Astrocyte (in vitro differentiated cells and primary cell): ENCODE measurements around the gene COMMD1. TPM values are rescaled to one million over a fixed set of nuclear protein-coding genes. Genes with fewer than 3 reads are reported as not detected.

Experiments used
- DNase-seq: peaks from one replicate; pipeline ENCODE4 v3.0.0-alpha.2; 2010; ENCODE audit warnings: low read depth
- FAIRE-seq: peaks from 2 replicates; lab custom pipeline; 2011; peaks lifted over from hg19 to GRCh38; lab: Jason Lieb, UNC
- H2AFZ ChIP-seq: 2 replicates; pipeline ENCODE4 v1.6.0; 2012; ENCODE audit warnings: low read depth, low read length, inconsistent platforms
- H3K27ac ChIP-seq: 2 replicates; pipeline ENCODE4 v1.5.1; 2011; ENCODE audit warnings: low read depth, low read length, inconsistent platforms
- H3K27me3 ChIP-seq: 2 replicates; pipeline ENCODE4 v1.6.0; 2011; ENCODE audit warnings: low read length, inconsistent platforms; ENCODE audit not compliant: insufficient read depth
- H3K36me3 ChIP-seq: 2 replicates; pipeline ENCODE4 v1.5.1; 2011; ENCODE audit warnings: low read length, inconsistent platforms; ENCODE audit not compliant: insufficient read depth
- H3K4me1 ChIP-seq: 2 replicates; pipeline ENCODE4 v1.5.1; 2011; ENCODE audit warnings: low read length, inconsistent platforms; ENCODE audit not compliant: insufficient read depth
- H3K4me2 ChIP-seq: 2 replicates; pipeline ENCODE4 v1.6.0; 2012; ENCODE audit warnings: low read length, inconsistent platforms
- H3K4me3 ChIP-seq: 2 replicates; pipeline ENCODE4 v1.5.1; 2011; ENCODE audit warnings: low read depth, mild to moderate bottlenecking, low read length, inconsistent platforms; ENCODE audit not compliant: insufficient read depth
- H3K79me2 ChIP-seq: 2 replicates; pipeline ENCODE4 v1.6.0; 2012; ENCODE audit warnings: mild to moderate bottlenecking, low read length, inconsistent platforms; ENCODE audit not compliant: insufficient read depth
- H3K9ac ChIP-seq: 2 replicates; pipeline ENCODE4 v1.6.0; 2012; ENCODE audit warnings: mild to moderate bottlenecking, low read length, inconsistent platforms
- H3K9me3 ChIP-seq: 2 replicates; pipeline ENCODE4 v1.5.1; 2012; ENCODE audit warnings: low read depth, mild to moderate bottlenecking, low read length, inconsistent platforms; ENCODE audit not compliant: insufficient read depth
- H4K20me1 ChIP-seq: 2 replicates; pipeline ENCODE4 v1.6.0; 2012; ENCODE audit warnings: low read length, inconsistent platforms; ENCODE audit not compliant: insufficient read depth
- H3K27ac Mint-ChIP-seq: one replicate; pipeline ENCODE4 v1.8.0; 2021; ENCODE audit warnings: mild to moderate bottlenecking, mixed read lengths; ENCODE audit not compliant: unreplicated experiment
- H3K27me3 Mint-ChIP-seq: one replicate; pipeline ENCODE4 v1.8.0; 2021; ENCODE audit warnings: low read depth, mixed read lengths; ENCODE audit not compliant: unreplicated experiment
- H3K36me3 Mint-ChIP-seq: one replicate; pipeline ENCODE4 v1.8.0; 2021; ENCODE audit warnings: low read depth, mixed read lengths; ENCODE audit not compliant: unreplicated experiment
- H3K4me1 Mint-ChIP-seq: one replicate; pipeline ENCODE4 v1.8.0; 2021; ENCODE audit warnings: low read depth, mixed read lengths; ENCODE audit not compliant: unreplicated experiment
- H3K4me3 Mint-ChIP-seq: one replicate; pipeline ENCODE4 v1.8.0; 2021; ENCODE audit warnings: mild to moderate bottlenecking, moderate library complexity, mixed read lengths; ENCODE audit not compliant: unreplicated experiment
- H3K9me3 Mint-ChIP-seq: one replicate; pipeline ENCODE4 v1.8.0; 2021; ENCODE audit warnings: mild to moderate bottlenecking, mixed read lengths; ENCODE audit not compliant: unreplicated experiment
- EZH2 ChIP-seq: IDR thresholded peaks from 2 replicates; pipeline ENCODE4 v1.6.1; 2012; ENCODE audit warnings: mild to moderate bottlenecking, low read length, inconsistent platforms; ENCODE audit not compliant: insufficient read depth
- total RNA-seq: library from RNA; stranded (reverse); gene quantifications from 2 replicates; pipeline ENCODE4 v1.2.1, GENCODE V29; 2021
- TF ChIP-seq, protein P1 (sequence below): IDR thresholded peaks from 2 replicates; pipeline ENCODE4 v1.5.1; 2011; ENCODE audit warnings: low read depth, mild to moderate bottlenecking, inconsistent platforms, low read length, moderate library complexity; ENCODE audit not compliant: insufficient read depth

Gene COMMD1
- total RNA-seq, 1 donor from 2014 or later, result 32.0 TPM

DNA sequence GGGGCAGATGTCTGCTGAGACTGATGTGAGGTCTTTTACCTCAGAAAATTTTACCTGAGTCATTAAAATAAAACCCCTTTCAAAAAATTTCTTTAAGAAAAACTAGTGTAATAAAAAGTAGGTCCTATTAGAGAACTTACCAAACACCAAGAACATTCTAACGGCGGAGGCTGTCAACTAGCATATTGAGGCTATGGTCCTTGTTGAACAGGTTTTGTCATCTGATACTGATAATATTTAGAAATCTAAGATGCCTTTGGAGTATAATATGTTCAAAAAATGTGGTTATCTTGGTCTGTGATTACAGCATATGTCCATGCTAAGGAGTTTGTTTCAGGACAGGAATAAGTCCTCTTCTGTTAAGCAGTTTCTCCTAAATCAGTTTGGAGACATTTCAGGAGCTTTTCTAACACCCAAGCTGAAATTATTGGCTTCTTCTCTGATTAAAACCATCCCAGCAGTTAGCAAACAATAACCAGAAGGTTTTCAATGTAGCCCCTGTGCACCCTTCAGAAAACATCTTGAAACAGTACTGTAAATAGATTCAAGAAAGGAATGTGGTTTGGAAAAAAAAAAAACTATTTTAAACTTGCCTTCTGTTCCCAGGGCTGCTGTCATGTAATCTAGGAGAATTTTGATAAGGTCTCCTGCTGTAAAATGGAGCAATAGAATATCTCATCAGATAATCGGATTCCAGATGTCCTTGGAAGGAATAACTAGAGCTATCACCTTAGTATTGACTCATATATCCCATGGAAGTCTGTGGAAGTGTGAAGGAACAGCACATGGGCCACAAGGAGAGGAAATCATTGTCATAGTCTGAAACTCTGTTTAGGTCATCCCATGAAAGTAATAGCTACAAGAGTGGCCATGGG, 231.7 kb downstream of the COMMD1 start:
- H3K27ac Mint-ChIP-seq, result no peak overlapping the region
- no peak for FAIRE-seq
- H3K9me3 ChIP-seq, result no peaks in the 10 kb centered on the region
- H3K4me3 Mint-ChIP-seq, result no peak overlapping the region
- H3K4me1 Mint-ChIP-seq, result peaks cover 7% of the 10 kb centered on the region
- TF ChIP-seq EZH2, result no peak
- TF ChIP-seq, protein P1, sequence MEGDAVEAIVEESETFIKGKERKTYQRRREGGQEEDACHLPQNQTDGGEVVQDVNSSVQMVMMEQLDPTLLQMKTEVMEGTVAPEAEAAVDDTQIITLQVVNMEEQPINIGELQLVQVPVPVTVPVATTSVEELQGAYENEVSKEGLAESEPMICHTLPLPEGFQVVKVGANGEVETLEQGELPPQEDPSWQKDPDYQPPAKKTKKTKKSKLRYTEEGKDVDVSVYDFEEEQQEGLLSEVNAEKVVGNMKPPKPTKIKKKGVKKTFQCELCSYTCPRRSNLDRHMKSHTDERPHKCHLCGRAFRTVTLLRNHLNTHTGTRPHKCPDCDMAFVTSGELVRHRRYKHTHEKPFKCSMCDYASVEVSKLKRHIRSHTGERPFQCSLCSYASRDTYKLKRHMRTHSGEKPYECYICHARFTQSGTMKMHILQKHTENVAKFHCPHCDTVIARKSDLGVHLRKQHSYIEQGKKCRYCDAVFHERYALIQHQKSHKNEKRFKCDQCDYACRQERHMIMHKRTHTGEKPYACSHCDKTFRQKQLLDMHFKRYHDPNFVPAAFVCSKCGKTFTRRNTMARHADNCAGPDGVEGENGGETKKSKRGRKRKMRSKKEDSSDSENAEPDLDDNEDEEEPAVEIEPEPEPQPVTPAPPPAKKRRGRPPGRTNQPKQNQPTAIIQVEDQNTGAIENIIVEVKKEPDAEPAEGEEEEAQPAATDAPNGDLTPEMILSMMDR, result no peak
- H3K27ac ChIP-seq, result no peak overlapping the region
- H3K4me2 ChIP-seq, result no peak overlapping the region
- H3K4me3 ChIP-seq, result no peak overlapping the region
- H3K27me3 Mint-ChIP-seq, result no peaks in the 10 kb centered on the region
- H3K4me1 ChIP-seq, result no peaks in the 10 kb centered on the region
- H3K79me2 ChIP-seq, result no peaks in the 10 kb centered on the region
- H3K27me3 ChIP-seq, result no peaks in the 10 kb centered on the region
- H3K36me3 Mint-ChIP-seq, result peaks cover 4% of the 10 kb centered on the region
- peak; percentile 17 for DNase-seq
- H4K20me1 ChIP-seq, result no peaks in the 10 kb centered on the region
- H2AFZ ChIP-seq, result no peak overlapping the region
- H3K36me3 ChIP-seq, result peaks cover 2% of the 10 kb centered on the region
- H3K9ac ChIP-seq, result no peak overlapping the region
- H3K9me3 Mint-ChIP-seq, result no peaks in the 10 kb centered on the region

DNA sequence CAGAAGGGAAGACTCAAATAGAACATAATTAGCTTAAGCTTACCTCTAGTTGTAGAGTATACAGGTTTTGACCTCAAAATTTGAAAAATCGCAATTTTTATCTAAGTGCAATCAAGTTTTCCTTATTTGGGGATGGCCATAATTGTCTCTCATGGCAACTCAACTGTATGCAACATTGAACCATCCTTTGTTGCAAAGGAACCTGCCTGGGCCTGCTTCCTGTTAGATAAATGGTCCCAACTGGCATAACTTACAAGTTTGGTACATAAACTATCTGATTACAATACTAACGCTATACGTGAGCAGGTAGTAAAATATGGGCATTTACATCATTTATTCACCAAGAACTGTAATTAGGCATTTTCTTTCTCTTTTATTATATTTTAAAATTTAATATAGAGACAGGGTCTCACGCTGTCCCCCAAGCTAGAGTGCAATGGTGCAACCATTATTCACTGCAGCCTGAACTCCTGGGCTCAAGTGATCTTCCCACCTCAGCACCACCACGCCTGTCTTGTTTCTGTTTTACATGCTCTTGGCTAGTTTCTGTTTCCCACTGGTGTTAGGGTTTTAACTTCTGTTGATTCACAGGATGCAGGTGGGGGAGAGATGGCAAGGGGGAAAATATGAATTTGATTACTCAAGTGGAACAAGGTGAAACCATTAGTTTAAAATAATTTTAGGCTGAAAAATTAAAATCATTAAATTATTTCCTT, 235.1 kb downstream of the COMMD1 start:
- Histone ChIP-seq H3K27ac (no peak overlapping the region), H3K9me3 (no peaks in the 10 kb centered on the region), H3K4me2 (no peak overlapping the region), H2AFZ (no peak overlapping the region), H3K79me2 (no peaks in the 10 kb centered on the region), H3K9ac (no peak overlapping the region), H3K4me3 (no peak overlapping the region), H4K20me1 (no peaks in the 10 kb centered on the region), H3K36me3 (peaks cover 2% of the 10 kb centered on the region), H3K27me3 (no peaks in the 10 kb centered on the region), H3K4me1 (no peaks in the 10 kb centered on the region)
- H3K9me3 Mint-ChIP-seq, result no peaks in the 10 kb centered on the region
- H3K36me3 Mint-ChIP-seq, result peaks cover 4% of the 10 kb centered on the region
- H3K4me3 Mint-ChIP-seq, result no peak overlapping the region
- FAIRE-seq (no peak), DNase-seq (no peak)
- no peaks in the 10 kb centered on the region for H3K27me3 Mint-ChIP-seq
- H3K4me1 Mint-ChIP-seq, result peaks cover 7% of the 10 kb centered on the region
- TF ChIP-seq, protein P1, result no peak
- TF ChIP-seq EZH2, result no peak
- no peak overlapping the region for H3K27ac Mint-ChIP-seq
